ENCODE measurements around the gene FOSB. TPM values are rescaled to one million over a fixed set of nuclear protein-coding genes. Genes with fewer than 3 reads are reported as not detected.

The FOSB gene
- total and polyA plus RNA-seq, 2 experiments from 2014 or later, result 8.3 to 11.9 TPM

DNA sequence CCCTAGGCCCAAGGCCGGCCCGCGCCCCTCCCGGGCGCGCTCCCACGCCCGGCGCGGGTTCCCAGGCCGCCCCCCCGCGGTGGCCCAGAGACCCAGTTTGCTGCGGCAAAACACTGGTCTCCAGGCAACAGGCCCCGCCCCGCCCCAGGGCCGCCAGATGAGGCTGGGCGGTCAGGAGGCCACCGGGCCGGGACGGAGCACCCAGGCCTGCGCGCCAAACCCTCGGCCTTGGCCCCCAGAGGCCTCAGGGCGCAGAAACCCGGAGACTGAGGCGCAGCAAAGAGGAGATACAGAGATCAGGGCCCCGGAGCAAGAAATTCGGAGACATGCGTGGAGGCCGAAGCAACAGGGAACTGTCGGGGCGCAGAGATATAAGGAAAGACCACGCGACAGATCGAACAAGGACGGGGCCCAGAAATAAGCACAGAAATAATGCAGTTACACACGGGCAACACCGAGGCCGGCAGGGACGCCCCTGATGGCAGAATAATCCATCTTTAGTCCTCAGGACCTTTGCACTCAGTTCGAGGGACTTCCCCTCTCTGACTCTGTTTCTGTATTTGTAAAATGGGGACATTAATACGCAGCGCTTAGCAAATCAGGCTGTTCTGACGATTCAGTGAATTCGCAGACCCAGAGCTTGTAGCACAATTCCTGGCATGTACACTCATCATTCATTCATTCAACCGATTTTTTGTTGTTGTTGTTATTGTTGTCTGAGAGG, 23.3 kb upstream of the FOSB start:
- TF ChIP-seq EZH2 (IDR thresholded peaks at IDR 0.05; ENCODE audit: insufficient read depth, poor library complexity, severe bottlenecking), result no peak
- TF ChIP-seq EZH2phosphoT487 (IDR thresholded peaks at IDR 0.05; ENCODE audit: insufficient read depth, low read depth), result no peak
- Histone ChIP-seq H3K27ac (peak overlapping the region; percentile 99), H3K4me3 (peak overlapping the region; percentile 69), H3K27me3 (replicated peaks; ENCODE audit: insufficient read depth) (no peaks in the 10 kb centered on the region), H3F3A (ENCODE audit: insufficient read depth) (peaks cover 29% of the 10 kb centered on the region), H3K9me2 (ENCODE audit: insufficient read depth) (no peaks in the 10 kb centered on the region), H3K9ac (peak overlapping the region; percentile 96), H3K36me3 (ENCODE audit: low read depth) (no peaks in the 10 kb centered on the region), H3K79me2 (ENCODE audit: insufficient read depth) (no peaks in the 10 kb centered on the region), H3K4me1 (ENCODE audit: insufficient read depth) (peaks cover 11% of the 10 kb centered on the region), H4K20me1 (ENCODE audit: insufficient read depth) (no peaks in the 10 kb centered on the region), H3K4me2 (ENCODE audit: unreplicated experiment) (peak overlapping the region; percentile 76), H3K9me3 (ENCODE audit: low read depth) (no peaks in the 10 kb centered on the region), H2AFZ (peak overlapping the region; percentile 51)
- in situ Hi-C loops (cut with MboI), result loop anchor here (5.0 kb wide), 1 partner anchor 33 kb away; no protein-coding TSS in a partner anchor
- DNase-seq, result peak; percentile 94
- 14 to 21% methylated on average over 33 to 47 of the region's 47 CpGs for WGBS, 2 experiments (ENCODE audit: low coverage in 1 of 2, low lambda C conversion rate in 2 of 2, missing lambda C conversion rate in 2 of 2)

DNA sequence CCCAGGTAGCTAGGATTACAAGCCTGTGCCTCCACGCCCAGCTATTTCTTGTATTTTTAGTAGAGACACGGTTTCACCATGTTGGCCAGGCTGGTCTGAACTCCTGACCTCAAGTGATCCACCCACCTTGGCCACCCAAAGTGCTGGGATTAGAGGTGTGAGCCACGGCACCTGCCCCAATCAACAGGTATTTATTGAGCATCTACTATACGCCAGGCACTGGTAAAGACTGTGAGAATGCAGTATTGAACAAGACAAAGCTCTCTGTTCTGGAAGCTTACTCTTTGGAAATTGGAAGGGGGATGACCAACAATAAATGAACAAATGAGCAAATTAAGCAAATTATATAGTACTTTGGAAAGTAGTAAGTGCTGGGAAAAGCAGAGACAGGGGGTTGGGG, 22.7 kb upstream of the FOSB start:
- no peak for DNase-seq
- in situ Hi-C loops (cut with MboI), result no loop called here
- WGBS, 2 experiments (ENCODE audit: low coverage in 1 of 2, low lambda C conversion rate in 2 of 2, missing lambda C conversion rate in 2 of 2), result 84 to 94% methylated on average over 4 of the region's 4 CpGs
- Histone ChIP-seq H3K36me3 (ENCODE audit: low read depth) (no peaks in the 10 kb centered on the region), H3K9me2 (ENCODE audit: insufficient read depth) (no peaks in the 10 kb centered on the region), H3K4me2 (ENCODE audit: unreplicated experiment) (no peak overlapping the region), H3K27me3 (replicated peaks; ENCODE audit: insufficient read depth) (no peaks in the 10 kb centered on the region), H3K79me2 (ENCODE audit: insufficient read depth) (no peaks in the 10 kb centered on the region), H3K9me3 (ENCODE audit: low read depth) (no peaks in the 10 kb centered on the region), H2AFZ (no peak overlapping the region), H3K4me1 (ENCODE audit: insufficient read depth) (peaks cover 11% of the 10 kb centered on the region), H3K9ac (peak overlapping the region; percentile 96; the same call in 1 of the 2 replicates), H4K20me1 (ENCODE audit: insufficient read depth) (no peaks in the 10 kb centered on the region), H3K27ac (no peak overlapping the region), H3K4me3 (no peak overlapping the region), H3F3A (ENCODE audit: insufficient read depth) (peaks cover 28% of the 10 kb centered on the region)
- no peak for TF ChIP-seq EZH2 (IDR thresholded peaks at IDR 0.05; ENCODE audit: insufficient read depth, poor library complexity, severe bottlenecking)
- no peak for TF ChIP-seq EZH2phosphoT487 (IDR thresholded peaks at IDR 0.05; ENCODE audit: insufficient read depth, low read depth)

DNA sequence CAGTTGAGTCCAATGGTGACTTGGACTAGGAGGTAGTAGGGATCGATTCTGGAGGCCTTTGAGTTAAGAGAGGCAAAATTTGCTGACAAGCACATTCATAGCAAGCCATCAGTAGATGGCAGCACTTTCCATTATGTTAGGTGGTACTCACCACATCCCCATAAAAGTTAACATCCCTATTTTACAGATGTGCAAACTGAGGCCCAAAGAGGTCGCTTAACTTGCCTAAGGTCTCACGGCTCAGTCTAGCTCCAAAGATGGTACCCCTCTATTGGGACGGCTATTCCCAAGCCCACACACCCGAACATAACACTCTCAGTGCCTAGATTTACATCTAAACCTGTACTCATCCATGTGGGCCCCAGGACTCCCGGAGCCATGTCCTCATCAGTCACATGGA, 21.5 kb upstream of the FOSB start:
- no peak overlapping the region for H3K4me3 ChIP-seq
- no peak overlapping the region for H2AFZ ChIP-seq
- no peak overlapping the region for H3K27ac ChIP-seq
- no peak overlapping the region for H3K9ac ChIP-seq
- H4K20me1 ChIP-seq (ENCODE audit: insufficient read depth), result no peaks in the 10 kb centered on the region
- TF ChIP-seq EZH2phosphoT487 (IDR thresholded peaks at IDR 0.05; ENCODE audit: insufficient read depth, low read depth) (no peak), EZH2 (IDR thresholded peaks at IDR 0.05; ENCODE audit: insufficient read depth, poor library complexity, severe bottlenecking) (no peak)
- in situ Hi-C loops (cut with MboI), result no loop called here
- H3F3A ChIP-seq (ENCODE audit: insufficient read depth), result peaks cover 18% of the 10 kb centered on the region
- H3K9me3 ChIP-seq (ENCODE audit: low read depth), result no peaks in the 10 kb centered on the region
- no peaks in the 10 kb centered on the region for H3K9me2 ChIP-seq (ENCODE audit: insufficient read depth)
- peak; percentile 66 for DNase-seq
- H3K36me3 ChIP-seq (ENCODE audit: low read depth), result no peaks in the 10 kb centered on the region
- WGBS, 2 experiments (ENCODE audit: low coverage in 1 of 2, low lambda C conversion rate in 2 of 2, missing lambda C conversion rate in 2 of 2), result 64 to 68% methylated on average over 6 of the region's 6 CpGs
- peaks cover 8% of the 10 kb centered on the region for H3K4me1 ChIP-seq (ENCODE audit: insufficient read depth)
- H3K4me2 ChIP-seq (ENCODE audit: unreplicated experiment), result no peak overlapping the region
- no peaks in the 10 kb centered on the region for H3K27me3 ChIP-seq (replicated peaks; ENCODE audit: insufficient read depth)
- H3K79me2 ChIP-seq (ENCODE audit: insufficient read depth), result no peaks in the 10 kb centered on the region

DNA sequence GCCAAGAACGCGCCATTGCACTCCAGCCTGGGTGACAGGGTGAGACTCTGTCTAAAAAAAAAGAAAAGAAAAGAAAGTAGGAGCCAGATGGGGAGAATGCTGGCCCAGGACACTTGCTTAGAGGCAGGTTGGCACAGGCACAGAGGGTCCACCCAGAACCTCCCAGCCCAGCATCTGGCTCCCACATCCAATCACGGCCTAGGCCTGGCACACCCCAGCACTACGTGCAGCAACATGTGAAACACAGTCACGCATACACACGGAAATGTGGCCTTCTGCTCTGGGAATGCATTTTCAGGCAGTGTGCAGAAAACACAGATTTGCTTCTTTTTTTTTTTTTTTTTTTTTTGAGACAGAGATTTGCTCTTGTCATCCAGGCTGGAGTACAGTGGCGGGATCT, 20.9 kb upstream of the FOSB start:
- H3K4me1 ChIP-seq (ENCODE audit: insufficient read depth), result peaks cover 8% of the 10 kb centered on the region
- TF ChIP-seq EZH2 (IDR thresholded peaks at IDR 0.05; ENCODE audit: insufficient read depth, poor library complexity, severe bottlenecking) (no peak), EZH2phosphoT487 (IDR thresholded peaks at IDR 0.05; ENCODE audit: insufficient read depth, low read depth) (no peak)
- H3K4me2 ChIP-seq (ENCODE audit: unreplicated experiment), result no peak overlapping the region
- no peaks in the 10 kb centered on the region for H3K36me3 ChIP-seq (ENCODE audit: low read depth)
- in situ Hi-C loops (cut with MboI), result no loop called here
- no peak overlapping the region for H2AFZ ChIP-seq
- H3K9ac ChIP-seq, result no peak overlapping the region
- H3K9me2 ChIP-seq (ENCODE audit: insufficient read depth), result no peaks in the 10 kb centered on the region
- H3K27ac ChIP-seq, result no peak overlapping the region
- H3K4me3 ChIP-seq, result no peak overlapping the region
- WGBS, 2 experiments (ENCODE audit: low coverage in 1 of 2, low lambda C conversion rate in 2 of 2, missing lambda C conversion rate in 2 of 2), result 47 to 53% methylated on average over 7 of the region's 7 CpGs
- H3K79me2 ChIP-seq (ENCODE audit: insufficient read depth), result no peaks in the 10 kb centered on the region
- H3K27me3 ChIP-seq (replicated peaks; ENCODE audit: insufficient read depth), result no peaks in the 10 kb centered on the region
- peak; percentile 65 for DNase-seq
- H4K20me1 ChIP-seq (ENCODE audit: insufficient read depth), result no peaks in the 10 kb centered on the region
- no peaks in the 10 kb centered on the region for H3K9me3 ChIP-seq (ENCODE audit: low read depth)
- H3F3A ChIP-seq (ENCODE audit: insufficient read depth), result peaks cover 20% of the 10 kb centered on the region
